Left renal pelvis (tissue), 4 donors: ENCODE data around the gene ZNF627. TPM values are rescaled to one million over a fixed set of nuclear protein-coding genes. Genes with fewer than 3 reads are reported as not detected.

ENCODE experiments used
- polyA plus RNA-seq, 4 donors: library from polyadenylated mRNA; unstranded; fragments of 120-200 nt; gene quantifications; one replicate each; pipeline ENCODE4 v1.2.1, GENCODE V29; 2013; ENCODE audit not compliant: insufficient read length in 4 of 4

ZNF627 gene
- polyA plus RNA-seq, 4 donors: 33.0 to 50.7 (median 42.9) TPM

Other genes with a start within 250 kb of the ZNF627 start
- gene PLPPR2, start 242.1 kb upstream of the ZNF627 start, polyA plus RNA-seq: 10 to 100 TPM; 10.5 to 30.4 (median 17.1) TPM
- gene SWSAP1, start 222.8 kb upstream of the ZNF627 start, polyA plus RNA-seq: 1 to 10 TPM; 2.5 to 3.7 (median 3.0) TPM
- gene EPOR, start 213.2 kb upstream of the ZNF627 start, polyA plus RNA-seq: 10 to 100 TPM in 3 of 4 donors, 1 to 10 TPM in 1; 6.3 to 41.9 (median 20.9) TPM
- gene RGL3, start 178.2 kb upstream of the ZNF627 start, polyA plus RNA-seq: 100 to 1,000 TPM in 1 of 4 donors, 10 to 100 TPM in 2, 1 to 10 TPM in 1; 1.7 to 148 (median 71.4) TPM
- gene ODAD3, start 162.4 kb upstream of the ZNF627 start, polyA plus RNA-seq: 1 to 10 TPM in 3 of 4 donors, under 1 TPM in 1; 0.56 to 2.6 (median 1.5) TPM
- 100 to 1,000 TPM; 306 to 374 (median 342) TPM for gene PRKCSH, start 161.8 kb upstream of the ZNF627 start, polyA plus RNA-seq
- gene ELAVL3, start 116.4 kb upstream of the ZNF627 start, polyA plus RNA-seq: under 1 TPM; 0.13 to 0.53 (median 0.22) TPM
- gene ZNF653, start 91.6 kb upstream of the ZNF627 start, polyA plus RNA-seq: 10 to 100 TPM in 1 of 4 donors, 1 to 10 TPM in 3; 6.9 to 12.5 (median 8.3) TPM
- 10 to 100 TPM; 33.6 to 42.2 (median 37.8) TPM for gene ECSIT, start 68.3 kb upstream of the ZNF627 start, polyA plus RNA-seq
- gene CNN1, start 58.6 kb upstream of the ZNF627 start, polyA plus RNA-seq: 10 to 100 TPM in 1 of 4 donors, 1 to 10 TPM in 3; 2.6 to 10.6 (median 4.0) TPM
- gene ELOF1, start 38.3 kb upstream of the ZNF627 start, polyA plus RNA-seq: 10 to 100 TPM; 42.2 to 59.9 (median 49.7) TPM
- gene ACP5, start 19.8 kb upstream of the ZNF627 start, polyA plus RNA-seq: 10 to 100 TPM in 1 of 4 donors, 1 to 10 TPM in 3; 3.9 to 16.0 (median 9.1) TPM
- 10 to 100 TPM in 2 of 4 donors, 1 to 10 TPM in 2; 6.4 to 13.5 (median 10.3) TPM for gene ZNF823, start 141.5 kb downstream of the ZNF627 start, polyA plus RNA-seq
- 10 to 100 TPM in 3 of 4 donors, 1 to 10 TPM in 1; 8.7 to 18.1 (median 15.2) TPM for gene ZNF441, start 169.5 kb downstream of the ZNF627 start, polyA plus RNA-seq
- gene ZNF491, start 201.0 kb downstream of the ZNF627 start, polyA plus RNA-seq: 1 to 10 TPM; 3.4 to 4.9 (median 4.8) TPM
- 10 to 100 TPM in 3 of 4 donors, 1 to 10 TPM in 1; 6.8 to 20.0 (median 16.3) TPM for gene ZNF440, start 216.8 kb downstream of the ZNF627 start, polyA plus RNA-seq